ENCODE measurements around the gene C3orf18. TPM values are rescaled to one million over a fixed set of nuclear protein-coding genes. Genes with fewer than 3 reads are reported as not detected.
A peak's percentile ranks its signal among the peaks of the same experiment; 100 is the strongest.

The C3orf18 gene
- total RNA-seq, 1 donor from 2014 or later, result 11.1 TPM

DNA sequence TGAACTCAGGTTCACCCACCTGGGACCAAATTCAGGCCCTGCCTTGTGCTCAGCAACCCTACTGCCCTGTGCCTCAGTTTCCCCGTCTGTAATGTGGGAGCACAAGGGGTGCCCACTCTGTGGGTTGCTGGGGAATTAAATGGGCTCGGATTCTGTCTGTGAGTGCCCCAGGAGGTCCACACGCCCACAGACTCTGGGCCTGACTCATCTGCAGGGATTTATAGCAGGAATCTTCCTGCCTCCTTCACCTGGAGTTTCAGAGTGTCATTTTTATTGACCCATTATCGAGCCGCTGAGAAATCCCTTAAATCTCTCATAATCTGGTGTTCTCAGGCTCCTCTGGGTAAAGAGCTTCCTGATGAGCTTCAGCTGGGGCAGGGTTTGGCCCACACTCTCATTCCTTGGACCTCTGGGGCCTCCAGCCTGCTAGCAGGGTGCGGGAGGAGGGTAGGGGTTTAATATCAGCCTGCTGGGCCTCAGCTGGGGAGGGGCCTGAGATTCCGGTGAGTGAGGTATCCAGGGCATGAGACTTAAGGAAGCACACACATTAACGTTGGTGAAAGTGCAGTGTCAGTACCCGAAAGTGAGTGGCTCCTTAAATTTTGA is 16.4 kb downstream of the C3orf18 start:
- DNase-seq (ENCODE audit: low read depth), result no peak

GRCh38 chr3:50550079-50550736 is 17.3 kb downstream of the C3orf18 start:
- DNase-seq (ENCODE audit: low read depth), result peak; percentile 16

- no peak for DNase-seq (ENCODE audit: low read depth)
Observed at GRCh38 chr3:50549226-50549625, 18.3 kb downstream of the C3orf18 start.

DNA sequence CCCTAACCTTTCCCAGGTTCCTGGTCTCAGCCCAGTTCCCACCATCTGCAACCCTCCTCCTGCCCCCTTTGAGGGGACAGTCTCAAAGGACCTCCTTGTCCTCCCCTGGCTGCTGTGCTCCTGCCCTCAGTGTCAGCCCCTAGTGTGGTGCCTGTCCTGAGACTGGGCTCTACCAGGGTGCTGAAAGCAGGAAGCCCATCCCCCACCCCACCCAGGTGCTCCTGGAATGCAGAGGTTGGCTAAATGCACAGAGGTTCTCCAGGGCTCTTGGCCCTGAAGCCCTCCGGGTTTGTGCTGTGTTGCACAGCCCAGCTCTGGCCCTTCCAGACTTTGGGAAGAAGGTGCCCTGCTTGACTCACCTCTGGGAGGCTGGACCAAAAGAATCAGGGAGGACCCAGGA is 21.8 kb downstream of the C3orf18 start:
- DNase-seq (ENCODE audit: low read depth), result no peak

DNA sequence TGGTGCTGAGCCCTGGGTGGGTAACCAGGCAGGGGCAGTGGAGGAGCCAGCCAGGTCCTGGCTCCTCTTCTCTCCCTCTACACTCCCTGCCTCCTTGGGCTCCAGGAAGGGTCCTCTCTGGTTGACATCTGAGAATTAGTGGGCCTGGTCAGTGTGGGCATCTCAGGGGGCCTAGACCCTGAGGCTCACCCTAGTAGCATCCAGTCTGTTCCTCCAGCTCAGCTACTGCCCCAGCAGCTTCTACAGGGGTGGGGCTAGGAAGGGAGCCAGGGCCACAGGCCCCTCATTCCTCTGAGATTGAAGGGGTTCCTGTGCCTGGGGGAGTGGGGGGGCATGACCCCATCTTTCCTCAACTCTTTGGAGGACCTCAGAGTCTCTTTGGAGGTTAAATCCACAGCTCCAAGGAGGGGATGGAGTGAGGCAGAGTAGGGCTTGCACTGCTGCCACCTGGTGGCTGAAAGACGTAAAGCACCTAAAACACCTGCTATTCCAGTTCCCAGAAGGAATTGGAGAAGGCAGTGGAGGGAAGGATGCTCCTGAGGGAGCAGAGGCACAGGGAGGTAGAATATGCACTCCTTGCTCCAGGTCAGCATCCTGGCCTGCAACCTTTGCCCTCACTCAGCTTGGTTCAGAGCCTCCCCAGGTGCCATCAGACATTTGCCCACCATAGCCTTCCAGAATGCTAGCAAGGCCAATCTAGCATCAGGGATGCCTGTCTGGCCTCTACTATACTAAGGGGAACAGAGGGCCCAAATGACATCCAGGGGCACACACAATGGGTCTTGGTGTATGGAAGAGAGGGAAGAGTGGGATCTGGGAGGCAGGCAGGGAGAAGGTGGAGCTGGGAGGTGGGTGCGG is 25.1 kb downstream of the C3orf18 start:
- DNase-seq (ENCODE audit: low read depth), result peak; percentile 40

DNA sequence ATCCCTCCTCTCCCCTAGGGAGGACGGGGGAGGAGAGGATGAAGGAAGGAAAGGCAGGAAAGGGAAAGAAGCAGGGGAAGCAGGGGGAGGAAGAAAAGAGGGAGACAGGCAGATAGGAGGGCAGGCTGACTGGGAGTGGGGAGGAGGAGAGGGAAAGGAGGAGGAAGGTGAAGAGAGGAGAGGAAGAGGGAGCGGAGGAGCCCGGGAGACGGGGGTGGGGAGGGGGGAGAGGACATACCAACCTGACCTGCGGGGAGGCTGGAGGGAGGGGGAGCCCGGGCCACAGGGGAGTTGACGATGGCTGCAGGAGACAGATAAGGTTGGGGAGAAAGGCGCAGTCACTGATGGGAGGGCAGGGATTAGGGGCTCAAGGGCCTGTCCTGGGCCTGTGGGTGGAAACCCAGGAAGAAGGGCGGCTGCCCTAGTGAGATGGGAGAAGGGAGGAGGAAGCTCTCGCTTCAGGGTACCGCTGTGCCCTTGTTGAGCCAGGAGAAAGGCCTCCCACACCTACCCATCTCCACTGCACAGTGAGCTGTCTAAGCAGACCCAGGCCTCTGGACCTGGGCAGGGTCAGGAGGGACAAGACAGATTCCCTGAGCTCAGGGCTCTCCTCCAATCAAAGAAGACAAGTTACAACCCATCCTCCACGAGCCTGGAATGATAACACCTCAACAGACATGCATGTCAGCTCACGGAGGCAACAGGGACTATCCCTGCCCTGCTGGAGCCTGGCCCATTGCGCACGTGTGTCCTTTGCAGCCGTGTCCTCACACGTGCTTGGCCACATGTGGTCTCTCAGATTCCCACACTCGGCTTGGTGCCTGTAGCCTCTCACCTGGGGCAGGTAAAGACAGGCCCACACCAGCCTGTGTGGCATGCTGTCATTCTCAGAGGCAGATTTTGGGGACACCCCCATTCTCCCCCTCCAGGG is 27.9 kb downstream of the C3orf18 start:
- DNase-seq (ENCODE audit: low read depth), result no peak

GRCh38 chr3:50537421-50538129 is 30.0 kb downstream of the C3orf18 start:
- no peak for DNase-seq (ENCODE audit: low read depth)

DNA sequence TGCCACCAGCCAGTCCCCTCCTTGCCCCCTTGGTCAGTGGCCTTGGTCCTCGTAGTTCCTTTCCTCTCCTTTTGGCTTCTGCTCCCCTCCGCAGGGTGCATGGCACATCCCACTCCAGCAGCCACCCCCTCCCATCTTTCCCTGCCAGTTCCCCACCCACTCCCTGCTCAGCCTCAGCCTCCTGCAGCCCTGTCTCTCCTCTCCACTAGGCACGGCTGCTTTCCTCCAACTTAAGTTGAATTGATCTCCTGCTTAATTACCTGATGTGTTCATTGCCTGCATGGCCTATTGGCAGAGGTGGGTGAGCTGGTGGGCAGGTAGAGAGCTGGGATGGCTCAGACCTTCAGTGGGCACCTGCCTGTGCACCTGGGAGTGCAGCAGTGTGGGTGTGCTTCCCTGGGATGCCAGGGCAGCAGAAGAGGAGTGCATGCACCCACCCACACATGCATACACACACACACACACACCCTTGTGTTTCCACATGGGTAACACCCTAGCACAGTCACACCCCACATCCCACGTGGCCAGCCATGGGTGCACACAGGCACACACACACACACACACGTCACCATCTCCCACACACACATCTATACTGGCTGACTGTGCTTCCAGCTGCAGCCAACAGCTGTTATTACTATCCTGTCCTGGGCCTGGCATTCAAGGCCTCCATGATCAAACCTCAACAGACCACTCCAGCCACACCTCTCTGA is 30.9 kb downstream of the C3orf18 start:
- DNase-seq (ENCODE audit: low read depth), result no peak

GRCh38 chr3:50534681-50535330 is 32.7 kb downstream of the C3orf18 start:
- DNase-seq (ENCODE audit: low read depth), result peak; percentile 51

GRCh38 chr3:50533807-50534461 is 33.6 kb downstream of the C3orf18 start:
- DNase-seq (ENCODE audit: low read depth), result no peak

DNA sequence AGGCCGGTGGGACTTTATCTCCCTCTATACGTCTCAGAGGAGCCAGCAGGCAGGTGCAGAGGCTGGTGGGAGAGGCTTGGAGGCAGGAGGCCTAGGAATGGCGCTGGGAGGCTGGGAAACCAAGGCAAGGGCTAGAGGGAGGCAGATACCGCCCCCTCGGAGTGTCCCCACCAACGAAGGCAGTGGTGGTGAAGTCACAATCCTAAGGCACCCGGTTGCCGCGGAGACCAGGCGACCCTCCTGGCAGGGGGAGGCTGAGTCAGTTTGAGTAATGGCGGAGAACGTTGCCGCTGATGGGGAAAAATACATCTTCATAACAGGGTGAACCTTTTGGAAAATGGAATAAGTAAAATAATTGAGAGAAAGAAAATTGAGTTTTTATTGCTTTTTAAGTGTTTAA is 34.2 kb downstream of the C3orf18 start:
- no peak for DNase-seq (ENCODE audit: low read depth)

DNA sequence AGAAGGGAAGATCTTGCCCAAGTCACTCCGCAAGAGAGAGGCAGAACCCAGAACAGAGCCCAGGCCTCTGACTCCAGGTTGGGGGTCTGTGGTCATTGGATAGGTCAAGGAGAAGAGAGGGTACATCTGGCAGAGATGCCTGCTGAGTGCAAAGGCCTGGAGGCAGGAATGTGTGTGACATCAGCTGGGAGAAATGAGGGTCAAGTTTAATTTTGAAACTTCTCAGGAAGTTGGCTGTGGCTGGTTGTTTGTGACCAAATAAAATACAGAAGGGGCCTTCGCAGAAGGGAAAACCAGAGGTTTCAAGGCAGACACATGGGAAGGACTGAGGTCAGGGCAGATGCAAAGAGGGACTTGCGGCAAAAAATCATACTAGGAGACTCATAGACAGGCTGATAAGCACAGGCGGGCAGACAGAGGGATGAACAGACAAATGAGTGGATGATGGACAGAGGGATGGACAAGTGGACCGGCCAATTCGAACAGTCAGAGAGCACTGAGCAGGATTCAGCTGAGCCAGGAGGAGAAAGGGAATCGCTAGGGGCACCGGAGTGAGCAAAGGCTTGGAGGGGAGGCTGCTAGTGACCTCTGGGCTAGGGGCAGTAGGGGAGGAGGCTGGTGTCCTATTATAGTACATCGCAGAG is 35.4 kb downstream of the C3orf18 start:
- DNase-seq (ENCODE audit: low read depth), result no peak

GRCh38 chr3:50531201-50531600 is 36.3 kb downstream of the C3orf18 start:
- DNase-seq (ENCODE audit: low read depth), result no peak

DNA sequence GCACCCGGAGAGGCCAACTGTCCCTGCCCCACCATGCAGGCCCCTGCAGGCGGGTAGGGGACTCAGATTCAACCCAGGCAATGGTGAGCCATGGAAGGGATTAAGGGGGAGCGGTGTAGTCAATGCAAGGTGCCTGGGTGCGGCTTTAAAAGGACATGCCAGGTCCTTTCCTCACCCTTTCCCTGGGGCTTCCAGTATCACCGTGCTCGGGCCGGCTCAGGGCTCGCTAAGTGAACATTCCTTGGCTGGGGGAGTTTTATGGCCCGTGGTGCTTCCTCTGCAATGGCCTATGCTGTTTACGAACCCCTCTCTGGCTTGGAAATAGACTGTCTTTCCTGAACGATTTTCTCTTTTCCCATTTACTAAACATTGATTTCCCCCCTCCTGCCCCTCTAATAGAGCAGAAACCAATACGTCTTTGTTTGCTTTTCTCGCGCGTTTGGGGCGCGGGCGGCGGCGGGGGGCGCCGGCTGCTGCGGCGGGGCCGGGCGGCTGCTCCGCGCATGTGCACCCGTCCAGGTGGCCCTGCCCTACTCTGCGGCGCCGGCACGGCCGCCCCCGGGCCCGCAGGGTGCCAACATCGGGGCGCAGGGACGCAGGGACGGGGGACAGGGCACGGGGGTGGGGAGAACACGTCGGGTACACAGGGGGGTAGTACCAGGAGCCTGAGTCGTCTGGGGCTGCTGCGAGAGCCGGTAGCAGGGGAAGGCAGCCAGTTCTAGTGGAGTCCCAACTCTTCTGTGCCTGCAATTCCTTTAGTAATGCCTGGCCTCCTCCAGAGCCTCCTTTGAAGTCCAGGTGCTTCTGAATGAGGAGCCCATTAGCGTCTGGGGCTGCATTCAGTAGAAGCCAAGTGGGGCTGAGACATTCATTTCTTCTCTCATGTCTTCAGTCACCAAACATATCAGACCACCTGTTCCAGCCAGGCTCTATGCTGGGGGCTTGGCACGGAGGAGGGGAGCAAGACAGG is 37.3 kb downstream of the C3orf18 start:
- DNase-seq (ENCODE audit: low read depth), result no peak

- peak; percentile 49 for DNase-seq (ENCODE audit: low read depth)
Observed at GRCh38 chr3:50525987-50526386, 41.6 kb downstream of the C3orf18 start.

- DNase-seq (ENCODE audit: low read depth), result no peak
Observed at GRCh38 chr3:50525191-50525910, 42.2 kb downstream of the C3orf18 start.

GRCh38 chr3:50524746-50525145 is 42.8 kb downstream of the C3orf18 start:
- DNase-seq (ENCODE audit: low read depth), result no peak

Data from renal cortical epithelial cell (primary cell).